Mucosa of gallbladder (tissue), 1 donor: ENCODE results near the gene TPM4. TPM values are rescaled to one million over a fixed set of nuclear protein-coding genes. Genes with fewer than 3 reads are reported as not detected.
A peak's percentile ranks its signal among the peaks of the same experiment; 100 is the strongest.
"Not testable (repeated sequence)": the region's sequence is repeated elsewhere in the genome, so short reads cannot be mapped to it uniquely, and the experiment has no call there.

ENCODE experiments used
- DNase-seq: peaks from one replicate; pipeline ENCODE4 v3.0.0-alpha.2; 2020; ENCODE audit warnings: low spot score
- total RNA-seq: library from RNA; stranded (reverse); gene quantifications from one replicate; pipeline ENCODE4 v1.2.1, GENCODE V29; 2021
- donor health status: DM: no; HTN: no; CAD: no.

TPM4 gene
- 349 TPM for total RNA-seq

DNA sequence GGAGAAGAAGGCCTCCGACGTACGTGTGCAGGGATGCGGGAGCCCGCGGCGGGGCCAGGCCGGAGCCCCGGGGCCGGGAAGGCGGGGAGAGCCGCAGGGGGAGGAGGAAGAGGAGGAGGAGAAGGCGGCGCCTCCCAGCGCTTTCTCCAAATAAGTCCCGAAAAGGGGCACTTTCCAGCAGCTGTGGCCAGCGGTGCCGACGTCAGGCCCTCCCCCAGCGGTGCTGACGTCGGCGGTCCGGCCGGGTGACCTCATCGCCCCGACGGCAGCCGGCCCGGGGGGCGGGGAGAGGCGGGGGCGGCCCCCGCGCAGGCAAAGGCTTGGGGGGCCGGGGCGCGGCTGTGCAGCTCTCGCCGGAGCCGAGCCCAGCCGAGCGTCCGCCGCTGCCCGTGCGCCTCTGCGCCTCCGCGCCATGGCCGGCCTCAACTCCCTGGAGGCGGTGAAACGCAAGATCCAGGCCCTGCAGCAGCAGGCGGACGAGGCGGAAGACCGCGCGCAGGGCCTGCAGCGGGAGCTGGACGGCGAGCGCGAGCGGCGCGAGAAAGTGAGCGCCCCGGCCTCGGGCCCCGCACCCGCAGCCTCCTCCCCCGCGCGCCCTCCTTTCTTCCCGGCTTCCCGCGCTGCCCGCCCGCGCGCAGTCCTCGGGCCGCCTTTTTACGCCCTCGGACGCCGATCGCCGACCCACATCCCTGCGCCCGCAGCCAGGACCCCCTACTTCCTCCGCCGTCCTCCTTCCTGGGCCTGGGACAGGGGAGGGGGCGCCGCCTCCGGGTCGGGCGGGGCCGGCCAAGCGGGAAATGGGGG lies at the start of gene TPM4:
TSS of gene TPM4 (plus strand) at position 342 of the 804 bp plus-strand sequence. CDS start at position 413, 71 bp downstream.
- peak; percentile 93 for DNase-seq

- DNase-seq, result no peak
Observed at GRCh38 chr19:16026756-16027155, 49.5 kb upstream of the TPM4 start.

DNA sequence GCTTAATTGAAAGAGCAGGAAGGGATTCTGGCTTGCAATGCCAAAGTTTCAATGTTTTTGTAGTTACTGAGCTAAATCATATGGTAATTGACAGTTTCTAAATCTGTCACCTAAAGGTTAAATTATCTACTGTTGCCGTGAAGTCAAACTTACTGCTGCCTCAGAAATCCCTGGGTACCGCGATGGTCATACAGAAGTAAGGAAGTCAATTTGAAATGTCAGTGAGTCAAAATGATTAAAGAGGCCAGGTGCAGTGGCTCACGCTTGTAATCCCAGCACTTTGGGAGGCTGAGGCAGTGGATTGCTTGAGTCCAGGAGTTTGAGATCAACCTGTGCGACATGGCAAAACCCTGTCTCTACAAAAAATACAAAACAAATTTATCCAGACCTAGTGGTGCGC lies 48.8 kb upstream of the TPM4 start:
- DNase-seq, result no peak

DNA sequence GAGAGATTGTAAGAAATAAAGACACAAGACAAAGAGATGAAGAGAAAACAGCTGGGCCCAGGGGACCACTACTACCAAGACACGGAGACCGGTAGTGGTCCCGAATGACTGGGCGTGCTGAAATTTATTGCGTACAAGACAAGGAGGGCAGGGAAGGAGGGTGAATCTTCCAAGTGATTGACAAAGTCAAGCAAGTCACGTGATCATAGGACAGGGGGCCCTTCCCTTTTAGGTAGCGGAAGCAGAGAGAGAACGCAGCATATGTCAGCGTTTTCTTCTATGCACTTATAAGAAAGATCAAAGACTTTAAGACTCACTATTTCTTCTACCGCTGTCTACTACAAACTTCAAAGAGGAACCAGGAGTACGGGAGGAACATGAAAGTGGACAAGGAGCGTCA lies 46.1 kb upstream of the TPM4 start:
- DNase-seq, result not testable (repeated sequence)

DNA sequence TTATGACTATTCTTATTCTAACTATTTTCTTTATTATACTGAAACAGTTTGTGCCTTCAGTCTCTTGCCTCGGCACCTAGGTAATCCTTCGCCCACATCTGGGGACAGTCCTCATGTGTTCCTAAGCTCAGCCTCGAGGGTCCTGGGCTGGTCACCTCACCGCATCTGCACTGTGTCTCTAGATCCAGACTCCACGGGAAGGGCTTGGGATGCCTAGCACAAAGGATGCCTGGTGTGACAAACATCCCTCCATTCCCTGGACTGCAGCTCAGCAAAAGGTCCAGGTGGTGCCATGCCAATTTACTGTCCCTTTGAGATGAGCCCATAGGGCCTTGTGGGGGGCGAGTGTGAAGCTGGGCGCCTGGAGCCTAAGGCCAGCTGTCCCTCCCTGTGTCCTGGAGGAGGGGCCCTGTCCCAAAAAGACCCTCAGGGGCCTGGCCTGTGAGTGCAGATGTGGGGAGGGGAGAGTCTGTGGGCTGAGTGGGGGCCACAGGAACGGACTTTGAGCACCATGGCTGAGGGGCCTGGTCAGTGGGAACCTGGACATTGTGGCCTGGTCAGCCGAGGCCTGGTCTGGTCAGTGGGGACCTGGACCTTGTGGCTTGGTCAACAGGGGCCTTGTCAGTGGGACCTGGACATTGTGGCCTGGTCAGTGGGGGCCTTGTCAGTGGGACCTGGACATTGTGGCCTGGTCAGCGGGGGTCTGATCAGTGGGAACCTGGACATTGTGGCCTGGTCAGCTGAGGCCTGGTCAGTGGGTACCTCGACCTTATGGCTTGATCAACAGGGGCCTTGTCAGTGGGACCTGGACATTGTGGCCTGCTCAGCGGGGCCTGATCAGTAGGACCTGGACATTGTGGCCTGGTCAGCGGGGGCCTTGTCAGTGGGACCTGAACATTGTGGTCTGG lies 45.1 kb upstream of the TPM4 start:
- no peak for DNase-seq

- DNase-seq, result no peak
Observed at GRCh38 chr19:16031872-16032200, 44.5 kb upstream of the TPM4 start.

DNA sequence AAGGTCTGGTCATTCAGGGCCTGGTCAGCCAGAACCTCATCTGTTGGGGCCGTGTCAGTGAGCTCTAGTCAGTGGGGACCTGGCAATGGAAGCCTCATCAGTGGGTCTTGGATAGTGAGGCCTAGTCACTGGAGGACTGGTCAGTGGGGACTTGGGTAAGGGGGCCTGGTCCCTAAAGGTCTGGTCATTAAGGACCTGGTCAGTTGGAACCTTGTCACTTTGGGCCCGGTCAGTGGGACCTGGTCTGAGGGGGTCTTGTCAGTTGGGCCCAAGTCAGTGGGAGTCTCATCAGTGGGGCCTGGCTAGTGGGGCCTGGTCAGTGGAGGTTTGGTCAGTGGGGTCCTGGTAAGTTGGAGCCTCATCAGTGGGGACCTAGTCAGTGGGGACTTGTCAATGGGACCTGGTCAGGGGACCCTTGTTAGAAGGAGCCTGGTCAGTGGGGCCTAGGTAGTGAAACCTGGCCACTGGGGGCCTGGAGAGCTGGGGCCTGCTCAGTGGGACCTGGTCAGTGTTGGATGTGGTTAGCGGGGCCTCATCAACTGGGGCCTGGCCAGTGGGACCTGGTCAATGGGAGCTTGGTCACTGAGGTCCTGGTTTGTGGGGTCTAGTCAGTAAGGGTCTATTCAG lies 43.7 kb upstream of the TPM4 start:
- DNase-seq, result no peak

- DNase-seq, result no peak
Observed at GRCh38 chr19:16033136-16033530, 43.2 kb upstream of the TPM4 start.

DNA sequence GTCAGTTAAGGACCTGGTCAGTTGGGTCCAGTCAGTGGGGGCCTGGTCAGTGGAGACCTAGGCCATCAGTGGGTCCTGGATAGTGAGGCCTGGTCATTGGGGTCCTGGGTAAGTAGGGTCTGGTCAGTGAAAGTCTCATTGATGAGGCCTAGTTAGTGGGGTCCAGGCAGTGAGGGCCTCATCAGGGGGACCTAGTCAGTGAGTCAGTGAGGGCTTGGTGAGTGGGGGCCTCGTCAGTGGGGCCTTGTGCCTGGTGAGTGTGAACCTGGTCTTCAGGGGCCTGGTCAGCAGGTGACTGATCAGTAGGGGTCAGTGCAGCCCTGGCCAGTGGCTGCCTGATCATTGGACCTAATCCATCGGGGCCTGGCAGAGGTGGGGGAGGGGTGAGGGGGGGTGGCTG lies 42.6 kb upstream of the TPM4 start:
- DNase-seq, result no peak

- no peak for DNase-seq
Observed at GRCh38 chr19:16034180-16034579, 42.1 kb upstream of the TPM4 start.

GRCh38 chr19:16034958-16035560 lies 41.2 kb upstream of the TPM4 start:
- DNase-seq, result no peak

DNA sequence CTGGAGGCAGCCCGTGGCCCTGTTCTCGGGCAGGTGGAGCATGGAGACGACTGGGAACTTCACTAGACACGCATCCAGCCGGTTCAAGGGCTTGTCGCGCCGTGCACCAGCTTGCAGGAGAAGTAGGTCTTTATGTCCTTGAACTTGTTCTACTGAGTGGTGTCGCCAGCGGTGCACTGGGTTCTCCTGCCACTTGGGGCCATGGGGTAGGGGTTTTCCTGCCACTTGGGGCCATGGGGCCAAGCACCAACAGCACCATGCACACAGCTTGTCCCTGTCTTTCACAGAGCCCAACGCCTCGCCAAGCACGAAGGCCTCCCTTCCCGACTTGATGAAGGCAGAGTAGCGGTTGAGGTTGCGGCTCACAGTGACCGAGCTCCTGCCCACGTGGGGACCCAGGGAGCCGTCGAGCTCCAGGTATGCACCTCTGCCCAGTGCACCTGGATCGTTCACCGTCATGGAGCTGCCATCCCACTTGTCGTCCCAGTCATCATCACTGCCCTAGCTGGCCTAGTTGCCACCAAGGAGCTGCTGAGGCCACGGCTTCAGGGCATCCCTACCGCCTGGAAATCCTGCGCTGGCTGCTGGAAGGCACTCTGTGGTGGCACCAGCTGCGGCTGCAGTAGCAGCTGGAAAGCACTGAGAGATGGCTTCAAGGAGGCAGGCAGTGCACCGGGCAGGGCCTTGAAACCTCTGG lies 40.5 kb upstream of the TPM4 start:
- DNase-seq, result no peak

DNA sequence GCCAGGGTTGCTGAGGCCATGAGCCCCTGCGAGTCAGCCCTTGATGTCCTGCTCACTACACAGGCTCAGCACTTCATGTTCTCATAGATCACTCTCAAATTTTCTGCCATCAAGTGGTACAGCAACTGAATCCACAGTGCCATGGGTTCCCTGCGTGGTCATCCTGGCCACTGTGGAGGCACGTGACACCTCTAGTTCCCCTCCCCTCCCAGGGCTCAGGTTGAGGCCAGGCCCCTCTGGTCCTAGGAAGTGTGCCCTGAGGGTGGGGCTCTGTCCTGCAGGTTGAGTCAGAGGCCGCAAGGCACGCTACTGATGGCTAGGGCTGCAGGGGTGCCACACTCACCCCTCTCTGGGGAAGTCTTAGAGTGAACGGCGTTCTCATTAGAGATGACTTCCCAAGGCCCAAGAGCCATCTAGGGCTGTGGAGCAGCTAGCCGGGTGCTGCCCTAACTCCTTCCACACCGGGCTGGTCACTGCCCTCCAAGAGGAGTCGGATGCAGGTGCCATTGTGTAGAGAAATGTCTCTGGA lies 39.8 kb upstream of the TPM4 start:
- no peak for DNase-seq

DNA sequence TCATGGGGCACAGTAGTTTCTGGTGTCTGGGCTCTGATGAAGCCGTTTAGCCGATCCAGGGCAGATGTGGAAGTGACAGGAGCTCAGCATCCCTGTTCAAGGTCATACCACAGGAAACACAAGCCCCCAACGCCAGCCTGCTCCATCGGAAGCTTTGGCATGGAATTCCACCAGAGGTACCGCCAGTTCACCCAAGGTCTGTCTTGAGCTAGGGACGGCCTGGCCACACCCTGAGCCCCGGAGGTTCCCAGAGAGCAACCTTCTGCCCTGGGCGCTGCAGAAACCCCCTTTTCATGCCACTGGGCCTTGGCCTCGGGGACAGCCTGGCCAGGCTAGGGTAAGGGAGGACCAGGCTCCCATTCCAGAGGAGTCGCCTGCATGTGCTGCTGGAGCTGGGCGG lies 39.4 kb upstream of the TPM4 start:
- DNase-seq, result no peak

DNA sequence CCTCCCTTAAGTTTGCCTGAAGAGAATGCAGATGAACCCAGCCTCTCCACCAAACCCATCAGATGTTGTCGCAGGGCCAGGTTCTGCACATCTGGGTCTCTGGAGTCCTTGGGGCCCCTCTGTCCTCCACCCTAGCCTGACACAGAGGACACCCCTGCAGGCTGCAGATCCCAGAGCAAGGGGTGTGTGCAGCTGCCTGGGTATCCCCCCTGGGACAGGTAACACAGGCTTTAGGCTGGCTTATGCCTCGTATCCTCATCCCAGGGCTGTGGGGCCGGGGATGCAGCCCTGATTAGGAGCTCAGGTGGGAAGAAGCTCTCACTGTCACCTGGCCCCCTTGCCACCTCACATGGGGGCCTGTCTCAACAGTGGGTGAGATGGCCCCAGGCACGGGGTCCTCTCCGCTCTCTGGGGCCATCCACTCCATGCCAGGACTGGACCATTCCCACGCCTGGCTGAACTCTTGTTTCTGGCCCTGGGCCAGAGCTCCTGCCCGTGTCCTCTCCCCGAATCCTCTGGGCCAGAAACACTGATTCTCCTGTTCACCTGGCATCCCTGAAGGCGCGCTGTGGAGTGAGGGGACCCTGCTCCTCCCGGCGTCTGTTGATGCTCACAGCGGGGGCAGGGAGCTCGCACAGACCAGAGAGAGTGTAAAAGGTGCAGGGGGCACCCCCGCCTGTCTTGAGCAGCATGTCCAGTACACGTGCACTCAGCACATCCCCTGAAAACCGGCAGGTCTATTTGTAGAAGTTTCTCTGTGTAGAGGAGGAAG lies 38.7 kb upstream of the TPM4 start:
- no peak for DNase-seq

- DNase-seq, result no peak
Observed at GRCh38 chr19:16038196-16038695, 38.0 kb upstream of the TPM4 start.

- no peak for DNase-seq
Observed at GRCh38 chr19:16039081-16039480, 37.2 kb upstream of the TPM4 start.

- no peak for DNase-seq
Observed at GRCh38 chr19:16039545-16039944, 36.8 kb upstream of the TPM4 start.

DNA sequence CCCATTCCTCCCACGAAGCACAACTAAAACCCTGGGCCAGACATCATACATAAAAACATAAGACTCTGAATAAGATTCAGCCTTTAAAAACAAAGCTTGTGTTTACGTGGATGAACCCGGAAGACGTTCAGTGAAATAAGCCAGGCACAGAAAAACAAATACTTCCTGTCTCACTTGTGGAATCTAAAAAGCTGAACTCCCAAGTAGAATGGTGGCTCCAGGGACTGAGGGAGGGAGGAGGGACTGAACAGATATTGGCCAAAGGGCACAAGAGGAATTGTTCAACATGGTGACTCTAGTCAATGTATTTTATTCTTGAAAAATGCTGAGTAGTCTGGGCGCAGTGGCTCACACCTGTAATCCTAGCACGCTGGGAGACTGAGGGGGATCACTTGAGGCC lies 35.7 kb upstream of the TPM4 start:
- no peak for DNase-seq

- peak; percentile 80 for DNase-seq
Observed at GRCh38 chr19:16041299-16041990, 34.9 kb upstream of the TPM4 start.
